DOHH2 (cell line): ENCODE results near the gene PCDH8.

Experiments
- H3F3A ChIP-seq: fragments of 200-600 bp; sonication (generic), shearing (Covaris generic); 2 replicates; pipeline ENCODE4 v1.6.0; 2016; ENCODE audit warnings: antibody characterized with exemption, mild to moderate bottlenecking; ENCODE audit not compliant: control insufficient read depth, insufficient read depth
- H3K27ac ChIP-seq: fragments of 200-600 bp; sonication (generic); 2 replicates; pipeline ENCODE4 v1.5.1; 2014; ENCODE audit warnings: low read depth, mild to moderate bottlenecking, low read length, moderate library complexity
- H3K27me3 ChIP-seq: fragments of 200-600 bp; sonication (generic); 2 replicates; pipeline ENCODE4 v1.6.1; 2014; ENCODE audit warnings: mild to moderate bottlenecking, low read length, mixed read lengths; ENCODE audit not compliant: control insufficient read depth
- H3K36me3 ChIP-seq: fragments of 200-600 bp; sonication (generic); 2 replicates; pipeline ENCODE4 v1.6.1; 2014; ENCODE audit warnings: mild to moderate bottlenecking, low read length, moderate library complexity, mixed read lengths; ENCODE audit not compliant: control insufficient read depth
- H3K4me1 ChIP-seq: fragments of 200-600 bp; sonication (generic); 2 replicates; pipeline ENCODE4 v1.6.1; 2014; ENCODE audit warnings: mild to moderate bottlenecking, low read length, mixed read lengths; ENCODE audit not compliant: control insufficient read depth
- H3K4me2 ChIP-seq: fragments of 200-600 bp; sonication (generic); 2 replicates; pipeline ENCODE4 v1.6.0; 2014; ENCODE audit warnings: mild to moderate bottlenecking, low read length, moderate library complexity
- H3K4me3 ChIP-seq: fragments of 200-600 bp; sonication (generic); 2 replicates; pipeline ENCODE4 v1.5.1; 2014; ENCODE audit warnings: mild to moderate bottlenecking, low read length, mixed read lengths
- H3K79me2 ChIP-seq: fragments of 200-600 bp; sonication (generic); 2 replicates; pipeline ENCODE4 v1.6.1; 2014; ENCODE audit warnings: mild to moderate bottlenecking, low read length, mixed read lengths; ENCODE audit not compliant: control insufficient read depth
- H3K9me2 ChIP-seq: fragments of 200-600 bp; sonication (generic); replicated peaks from 2 replicates; pipeline ENCODE4 v1.6.1; 2014; ENCODE audit warnings: mild to moderate bottlenecking, low read length, mixed read lengths; ENCODE audit not compliant: control insufficient read depth
- H3K9me3 ChIP-seq: fragments of 200-600 bp; sonication (generic); 2 replicates; pipeline ENCODE4 v1.6.1; 2014; ENCODE audit warnings: antibody characterized with exemption, low read length, mixed read lengths; ENCODE audit not compliant: control insufficient read depth, insufficient read depth
- H4K20me1 ChIP-seq: fragments of 200-600 bp; sonication (generic); 2 replicates; pipeline ENCODE4 v1.6.0; 2014; ENCODE audit warnings: low read depth, mild to moderate bottlenecking, antibody characterized with exemption, low read length, moderate library complexity; ENCODE audit not compliant: control insufficient read depth, insufficient read depth
- EZH2phosphoT487 ChIP-seq: fragments of 200-600 bp; sonication (generic); IDR thresholded peaks from 2 replicates; pipeline ENCODE4 v1.6.1; 2017; ENCODE audit warnings: borderline replicate concordance, mild to moderate bottlenecking, antibody characterized with exemption, low read length, moderate library complexity, mixed read lengths
- TF ChIP-seq, protein P1 (sequence below): fragments of 200-600 bp; sonication (generic); IDR thresholded peaks from one replicate; pipeline ENCODE4 v1.5.1; 2014; ENCODE audit warnings: antibody characterized with exemption, mild to moderate bottlenecking, low read depth, low read length; ENCODE audit not compliant: poor library complexity, severe bottlenecking

PCDH8 gene

DNA sequence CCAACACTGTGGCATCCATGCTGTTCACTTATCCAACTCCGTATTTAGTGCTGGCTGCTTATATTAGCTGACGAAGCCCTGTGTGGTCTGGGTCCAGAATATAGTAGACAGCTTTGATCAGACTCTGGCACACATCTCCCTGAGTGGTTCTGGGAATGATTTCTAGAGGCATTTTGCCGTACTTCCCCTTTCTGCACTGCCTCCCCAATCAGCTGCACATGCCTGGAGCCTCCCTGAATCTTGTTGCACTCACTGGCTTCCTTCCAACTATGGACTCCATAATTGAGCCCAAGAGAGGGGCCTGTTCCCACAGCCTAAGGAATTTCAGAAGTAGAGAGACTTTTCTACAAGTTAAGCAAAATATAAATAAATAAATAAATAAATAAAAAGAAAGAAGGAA is 30.4 kb upstream of the PCDH8 start:
- Histone ChIP-seq H3K27me3 (no peaks in the 10 kb centered on the region), H3K9me2 (no peaks in the 10 kb centered on the region), H3K9me3 (peaks cover 5% of the 10 kb centered on the region; the same call in 1 of the 2 replicates), H3K4me1 (no peaks in the 10 kb centered on the region), H3K4me3 (no peak overlapping the region), H3K79me2 (no peaks in the 10 kb centered on the region), H3K36me3 (no peaks in the 10 kb centered on the region), H3F3A (no peaks in the 10 kb centered on the region), H3K27ac (no peak overlapping the region), H4K20me1 (no peaks in the 10 kb centered on the region), H3K4me2 (no peak overlapping the region)
- no peak for TF ChIP-seq EZH2phosphoT487
- TF ChIP-seq, protein P1, sequence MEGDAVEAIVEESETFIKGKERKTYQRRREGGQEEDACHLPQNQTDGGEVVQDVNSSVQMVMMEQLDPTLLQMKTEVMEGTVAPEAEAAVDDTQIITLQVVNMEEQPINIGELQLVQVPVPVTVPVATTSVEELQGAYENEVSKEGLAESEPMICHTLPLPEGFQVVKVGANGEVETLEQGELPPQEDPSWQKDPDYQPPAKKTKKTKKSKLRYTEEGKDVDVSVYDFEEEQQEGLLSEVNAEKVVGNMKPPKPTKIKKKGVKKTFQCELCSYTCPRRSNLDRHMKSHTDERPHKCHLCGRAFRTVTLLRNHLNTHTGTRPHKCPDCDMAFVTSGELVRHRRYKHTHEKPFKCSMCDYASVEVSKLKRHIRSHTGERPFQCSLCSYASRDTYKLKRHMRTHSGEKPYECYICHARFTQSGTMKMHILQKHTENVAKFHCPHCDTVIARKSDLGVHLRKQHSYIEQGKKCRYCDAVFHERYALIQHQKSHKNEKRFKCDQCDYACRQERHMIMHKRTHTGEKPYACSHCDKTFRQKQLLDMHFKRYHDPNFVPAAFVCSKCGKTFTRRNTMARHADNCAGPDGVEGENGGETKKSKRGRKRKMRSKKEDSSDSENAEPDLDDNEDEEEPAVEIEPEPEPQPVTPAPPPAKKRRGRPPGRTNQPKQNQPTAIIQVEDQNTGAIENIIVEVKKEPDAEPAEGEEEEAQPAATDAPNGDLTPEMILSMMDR: no peak

DNA sequence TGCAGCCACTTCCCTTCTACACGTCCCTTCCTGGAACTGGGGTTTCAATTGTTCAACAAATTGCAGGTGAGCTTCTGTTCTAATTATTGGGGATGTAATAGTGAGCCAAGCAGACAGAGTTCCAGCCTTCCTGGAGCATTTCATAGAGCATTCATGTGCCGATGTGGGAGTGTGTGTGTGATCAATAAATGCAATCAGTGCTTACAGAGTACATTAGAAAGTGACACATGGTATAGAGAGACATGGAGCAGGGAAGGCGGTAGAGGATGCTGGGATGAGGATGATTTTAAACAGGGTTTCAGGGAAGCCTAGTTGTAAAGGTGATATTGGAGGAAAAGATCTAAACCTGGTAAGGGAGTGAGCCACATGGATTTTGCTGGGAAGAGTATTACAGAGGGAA is 21.7 kb upstream of the PCDH8 start:
- no peak overlapping the region for H3K4me3 ChIP-seq
- H3K36me3 ChIP-seq: no peaks in the 10 kb centered on the region
- no peak overlapping the region for H3K27ac ChIP-seq
- no peaks in the 10 kb centered on the region for H3K27me3 ChIP-seq
- H4K20me1 ChIP-seq: no peaks in the 10 kb centered on the region
- no peaks in the 10 kb centered on the region for H3K79me2 ChIP-seq
- H3K9me3 ChIP-seq: peaks cover 5% of the 10 kb centered on the region; the same call in 1 of the 2 replicates
- no peak overlapping the region for H3K4me2 ChIP-seq
- no peaks in the 10 kb centered on the region for H3K9me2 ChIP-seq
- TF ChIP-seq, protein P1: no peak
- no peak for TF ChIP-seq EZH2phosphoT487
- H3K4me1 ChIP-seq: no peaks in the 10 kb centered on the region
- H3F3A ChIP-seq: no peaks in the 10 kb centered on the region

DNA sequence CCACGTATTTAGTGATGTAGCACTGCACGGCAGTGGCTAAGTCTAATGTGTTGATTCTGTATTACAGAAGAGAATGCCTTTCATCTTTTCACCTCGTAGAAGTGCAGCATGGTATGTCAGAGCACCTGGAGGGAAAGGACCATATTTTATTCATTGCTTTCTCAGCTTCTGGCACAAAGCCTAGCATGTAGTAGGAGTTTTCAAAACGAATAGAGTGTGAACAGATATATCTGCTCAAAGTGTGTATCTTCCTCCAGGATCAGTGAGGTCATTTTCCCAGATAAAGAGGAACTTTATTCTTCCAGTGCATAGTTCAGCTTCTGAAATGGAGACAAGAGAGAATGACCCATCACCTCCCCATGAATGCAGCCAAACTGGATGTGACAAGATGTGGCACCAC is 21.2 kb upstream of the PCDH8 start:
- no peaks in the 10 kb centered on the region for H4K20me1 ChIP-seq
- no peak overlapping the region for H3K4me2 ChIP-seq
- no peaks in the 10 kb centered on the region for H3K4me1 ChIP-seq

More for the DNA sequence above, 21.2 kb upstream of the PCDH8 start:
- no peak overlapping the region for H3K27ac ChIP-seq
- no peaks in the 10 kb centered on the region for H3F3A ChIP-seq
- no peak overlapping the region for H3K4me3 ChIP-seq
- no peak for TF ChIP-seq EZH2phosphoT487
- TF ChIP-seq, protein P1: no peak
- no peaks in the 10 kb centered on the region for H3K79me2 ChIP-seq
- peaks cover 5% of the 10 kb centered on the region; the same call in 1 of the 2 replicates for H3K9me3 ChIP-seq
- no peaks in the 10 kb centered on the region for H3K36me3 ChIP-seq
- no peaks in the 10 kb centered on the region for H3K27me3 ChIP-seq
- H3K9me2 ChIP-seq: no peaks in the 10 kb centered on the region
